Gastroesophageal sphincter (tissue), 3 donors: ENCODE measurements around the gene PIAS1.

ENCODE experiments used
- EP300 ChIP-seq: sonication (generic); formaldehyde crosslinking; IDR thresholded peaks from one replicate; pipeline ENCODE4 v1.6.1; 2017; ENCODE audit warnings: antibody characterized with exemption, mild to moderate bottlenecking
- POLR2A ChIP-seq, 2 donors: fragments of 450-650 bp; IDR thresholded peaks; one replicate each; pipeline ENCODE4 v1.6.1; 2017; ENCODE audit warnings: antibody characterized with exemption in 2 of 2, mild to moderate bottlenecking in 2 of 2, moderate library complexity in 1 of 2
- POLR2AphosphoS5 ChIP-seq: sonication (generic); formaldehyde crosslinking; IDR thresholded peaks from one replicate; pipeline ENCODE4 v1.6.1; 2017; ENCODE audit warnings: antibody characterized with exemption
- TF ChIP-seq, protein P1 (sequence below), 4 experiments: fragments of 200-600 bp in 2 of 4; fragments of 450-650 bp in 2 of 4; sonication (generic) in 1 of 4; IDR thresholded peaks; one replicate each; pipeline ENCODE4 v1.5.1; 2017 to 2019; ENCODE audit warnings: antibody characterized with exemption in 4 of 4, mild to moderate bottlenecking in 2 of 4, moderate library complexity in 2 of 4

DNA sequence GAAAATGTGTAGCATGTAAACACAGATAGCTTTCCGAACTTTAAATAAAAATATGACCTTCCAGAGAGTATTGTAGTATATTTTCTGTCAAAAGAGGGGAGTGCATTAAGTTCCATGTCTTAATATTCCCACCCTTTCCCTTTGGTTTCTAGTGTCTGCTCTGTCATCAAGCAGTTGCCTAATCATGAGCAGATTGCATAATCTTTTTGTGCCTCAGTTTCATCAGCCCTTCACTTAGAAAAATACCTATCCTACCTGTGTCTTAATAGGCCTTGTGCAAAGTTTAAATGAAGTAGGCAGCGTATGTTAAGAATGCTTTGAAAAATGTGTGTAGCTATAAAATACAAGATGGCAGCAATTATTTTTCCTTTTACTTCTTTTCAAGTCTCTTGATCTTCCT, 98.2 kb downstream of the PIAS1 start:
- TF ChIP-seq, protein P1, sequence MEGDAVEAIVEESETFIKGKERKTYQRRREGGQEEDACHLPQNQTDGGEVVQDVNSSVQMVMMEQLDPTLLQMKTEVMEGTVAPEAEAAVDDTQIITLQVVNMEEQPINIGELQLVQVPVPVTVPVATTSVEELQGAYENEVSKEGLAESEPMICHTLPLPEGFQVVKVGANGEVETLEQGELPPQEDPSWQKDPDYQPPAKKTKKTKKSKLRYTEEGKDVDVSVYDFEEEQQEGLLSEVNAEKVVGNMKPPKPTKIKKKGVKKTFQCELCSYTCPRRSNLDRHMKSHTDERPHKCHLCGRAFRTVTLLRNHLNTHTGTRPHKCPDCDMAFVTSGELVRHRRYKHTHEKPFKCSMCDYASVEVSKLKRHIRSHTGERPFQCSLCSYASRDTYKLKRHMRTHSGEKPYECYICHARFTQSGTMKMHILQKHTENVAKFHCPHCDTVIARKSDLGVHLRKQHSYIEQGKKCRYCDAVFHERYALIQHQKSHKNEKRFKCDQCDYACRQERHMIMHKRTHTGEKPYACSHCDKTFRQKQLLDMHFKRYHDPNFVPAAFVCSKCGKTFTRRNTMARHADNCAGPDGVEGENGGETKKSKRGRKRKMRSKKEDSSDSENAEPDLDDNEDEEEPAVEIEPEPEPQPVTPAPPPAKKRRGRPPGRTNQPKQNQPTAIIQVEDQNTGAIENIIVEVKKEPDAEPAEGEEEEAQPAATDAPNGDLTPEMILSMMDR (IDR thresholded peaks at IDR 0.05): no peak
- TF ChIP-seq POLR2A (IDR thresholded peaks at IDR 0.05): no peak
- no peak for TF ChIP-seq EP300
- no peak for TF ChIP-seq POLR2AphosphoS5
